GM12891 (cell line): ENCODE measurements around the gene CDK10.

Source experiments
- POLR2AphosphoS5 ChIP-seq: IDR thresholded peaks from 2 replicates; pipeline ENCODE4 v1.6.1; 2011; ENCODE audit warnings: low read depth, low read length, control low read depth
- POU2F2 ChIP-seq: IDR thresholded peaks from 2 replicates; pipeline ENCODE4 v1.6.1; 2011; ENCODE audit warnings: low read depth, mild to moderate bottlenecking, control low read depth, low read length, moderate library complexity
- SPI1 ChIP-seq: IDR thresholded peaks from 2 replicates; pipeline ENCODE4 v1.6.1; 2011; ENCODE audit warnings: low read depth, low read length, control low read depth
- TAF1 ChIP-seq: IDR thresholded peaks from 2 replicates; pipeline ENCODE4 v1.6.1; 2011; ENCODE audit warnings: low read depth, low read length, control low read depth

DNA sequence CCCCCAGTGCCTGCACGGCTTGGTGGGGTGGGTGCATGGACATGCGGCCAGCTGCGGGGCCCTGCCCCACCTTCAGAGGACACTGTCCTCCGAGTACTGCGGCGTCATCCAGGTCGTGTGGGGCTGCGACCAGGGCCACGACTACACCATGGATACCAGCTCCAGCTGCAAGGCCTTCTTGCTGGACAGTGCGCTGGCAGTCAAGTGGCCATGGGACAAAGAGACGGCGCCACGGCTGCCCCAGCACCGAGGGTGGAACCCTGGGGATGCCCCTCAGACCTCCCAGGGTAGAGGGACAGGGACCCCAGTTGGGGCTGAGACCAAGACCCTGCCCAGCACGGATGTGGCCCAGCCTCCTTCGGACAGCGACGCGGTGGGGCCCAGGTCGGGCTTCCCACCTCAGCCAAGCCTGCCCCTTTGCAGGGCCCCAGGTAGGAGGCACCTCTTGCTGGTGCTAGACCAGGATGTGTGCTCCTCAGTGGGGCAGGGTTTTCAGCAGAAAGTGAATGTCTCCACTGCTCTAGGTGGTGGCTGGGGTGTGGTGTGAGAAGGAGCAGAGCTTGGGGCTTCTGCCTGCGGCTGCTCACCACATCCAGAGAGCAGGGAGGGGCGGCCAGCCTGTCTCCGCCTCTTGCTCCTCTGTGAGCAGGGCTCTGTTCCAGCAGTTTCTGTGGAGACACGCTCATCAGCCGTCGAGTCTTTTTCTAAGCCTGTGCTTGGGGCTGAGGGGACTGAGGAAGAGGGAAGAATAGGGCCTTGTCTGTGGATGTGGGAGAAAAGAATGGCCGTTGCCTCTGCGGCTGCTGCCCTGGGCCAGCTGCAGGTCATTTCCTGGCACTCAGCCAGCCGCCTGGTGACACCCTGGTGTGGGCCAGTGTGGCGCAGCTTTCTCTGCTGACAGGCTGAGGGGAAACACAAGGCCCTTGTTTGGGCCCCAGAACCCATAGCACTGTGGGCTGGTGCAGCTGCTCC lies 37.1 kb downstream of the CDK10 start:
- no peak for TF ChIP-seq SPI1
- TF ChIP-seq POLR2AphosphoS5: no peak
- no peak for TF ChIP-seq TAF1
- no peak for TF ChIP-seq POU2F2
